GM18873 (cell line): ENCODE data around the gene CHCHD3.

Experiments
- ATAC-seq: cut with Tn5 transposase; IDR thresholded peaks from one replicate; pipeline ENCODE4 v1.9.1; 2021; ENCODE audit warnings: mild to moderate bottlenecking, moderate library complexity, moderate number of reproducible peaks; ENCODE audit not compliant: unreplicated experiment, low FRiP score

CHCHD3 gene

GRCh38 chr7:133050200-133050995 lies 31.5 kb downstream of the CHCHD3 start:
- no peak for ATAC-seq

GRCh38 chr7:133048589-133048988 lies 33.3 kb downstream of the CHCHD3 start:
- ATAC-seq, result no peak

DNA sequence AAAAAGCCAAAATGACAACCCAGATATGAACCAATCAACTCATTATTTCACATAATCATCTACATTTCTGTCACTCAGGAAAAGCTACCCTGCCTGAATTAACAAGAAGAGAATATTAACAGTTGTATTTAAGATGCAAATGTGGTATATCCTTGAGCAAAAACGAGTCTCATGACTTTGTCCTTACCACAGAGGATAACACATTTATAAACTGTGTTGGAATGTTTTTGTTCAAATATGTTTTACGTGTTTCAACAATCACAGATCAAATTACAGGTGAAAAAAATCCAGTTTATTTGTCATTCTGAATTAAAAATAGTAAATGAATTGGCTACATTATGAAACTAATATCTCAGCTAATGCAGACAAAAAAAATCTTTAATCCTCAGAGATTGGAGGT lies 34.6 kb downstream of the CHCHD3 start:
- ATAC-seq, result no peak

DNA sequence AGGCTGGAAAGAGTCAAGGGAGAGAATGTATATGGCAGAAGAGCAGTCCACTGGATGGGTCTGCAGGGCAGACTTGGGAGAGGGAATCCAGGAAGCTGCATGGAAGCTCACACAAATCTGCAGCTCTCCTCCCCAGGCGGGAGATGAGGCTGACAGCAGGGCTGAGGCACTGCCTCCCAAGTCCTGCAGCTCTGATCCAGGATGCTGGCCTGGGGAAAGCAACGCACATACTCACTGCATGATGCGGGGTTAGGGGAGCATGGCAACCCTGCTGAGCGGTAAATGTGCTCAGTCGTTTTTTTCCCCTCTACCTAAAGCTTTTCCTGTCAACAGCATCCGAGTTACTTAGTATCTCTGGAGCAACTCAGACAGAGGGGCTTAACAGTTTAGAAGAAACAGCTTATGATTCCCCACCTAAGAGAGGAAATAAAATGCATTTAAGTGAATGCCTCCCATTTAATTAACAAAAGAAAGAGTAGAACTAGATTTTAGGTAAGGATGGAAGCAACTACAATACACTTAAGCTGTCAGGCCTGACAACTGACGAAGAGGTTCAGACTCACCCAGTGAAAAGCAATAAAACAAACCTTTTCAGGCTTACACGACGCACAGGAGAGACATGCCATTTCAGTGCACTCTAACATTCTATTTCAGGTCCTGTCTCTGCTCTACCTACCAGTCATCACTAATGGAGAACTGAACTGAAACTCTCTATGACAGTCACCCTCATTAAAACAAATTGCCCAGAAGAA lies 37.0 kb downstream of the CHCHD3 start:
- no peak for ATAC-seq

GRCh38 chr7:133040674-133041073 lies 41.2 kb downstream of the CHCHD3 start:
- ATAC-seq, result no peak

DNA sequence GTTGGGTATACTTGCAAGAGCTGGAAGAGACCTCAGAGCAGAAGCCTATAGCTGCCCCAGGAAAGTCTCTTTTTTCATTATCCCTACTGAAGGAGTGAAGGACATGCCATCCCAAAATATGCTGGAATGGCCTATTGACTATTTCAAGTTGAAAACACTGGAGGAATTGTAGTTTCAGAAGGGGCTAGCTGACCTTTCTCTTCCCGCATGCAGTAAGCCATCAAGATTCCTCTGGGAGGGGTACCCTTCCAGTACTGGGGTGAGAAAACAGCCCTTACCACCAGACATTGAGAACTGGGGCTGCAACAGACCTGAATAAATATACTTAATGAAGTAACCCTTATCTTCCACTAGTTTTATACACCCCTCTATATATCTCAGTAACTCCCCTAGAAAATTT lies 41.7 kb downstream of the CHCHD3 start:
- no peak for ATAC-seq

GRCh38 chr7:133039614-133040013 lies 42.3 kb downstream of the CHCHD3 start:
- no peak for ATAC-seq

GRCh38 chr7:133036289-133036688 lies 45.6 kb downstream of the CHCHD3 start:
- ATAC-seq, result no peak

- ATAC-seq, result peak; percentile 85
Measured at GRCh38 chr7:133035240-133035639, 46.6 kb downstream of the CHCHD3 start.

- ATAC-seq, result no peak
Measured at GRCh38 chr7:133030346-133030745, 51.5 kb downstream of the CHCHD3 start.

DNA sequence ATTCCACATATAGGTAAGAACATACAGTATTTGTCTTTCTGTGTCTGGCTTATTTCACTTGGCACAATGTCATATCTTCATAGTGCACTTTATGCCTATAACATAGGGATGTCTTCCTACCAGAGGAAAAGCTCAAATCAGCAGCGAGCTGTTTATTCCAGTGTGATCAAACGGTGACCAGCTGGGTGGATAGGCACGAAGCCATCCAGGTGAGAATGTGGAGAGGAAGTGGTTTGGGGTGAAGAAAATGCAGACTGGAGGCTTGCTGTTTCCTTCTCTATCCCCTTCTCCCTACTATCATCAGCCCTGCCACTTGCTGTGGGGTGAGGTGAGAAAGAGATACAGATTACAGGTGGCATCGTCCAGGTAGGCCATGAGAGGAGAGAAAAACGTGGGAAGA lies 52.4 kb downstream of the CHCHD3 start:
- ATAC-seq, result no peak

GRCh38 chr7:133027397-133027796 lies 54.5 kb downstream of the CHCHD3 start:
- ATAC-seq, result no peak

- ATAC-seq, result no peak
Measured at GRCh38 chr7:133026210-133026859, 55.6 kb downstream of the CHCHD3 start.

GRCh38 chr7:133025056-133025455 lies 56.8 kb downstream of the CHCHD3 start:
- no peak for ATAC-seq

DNA sequence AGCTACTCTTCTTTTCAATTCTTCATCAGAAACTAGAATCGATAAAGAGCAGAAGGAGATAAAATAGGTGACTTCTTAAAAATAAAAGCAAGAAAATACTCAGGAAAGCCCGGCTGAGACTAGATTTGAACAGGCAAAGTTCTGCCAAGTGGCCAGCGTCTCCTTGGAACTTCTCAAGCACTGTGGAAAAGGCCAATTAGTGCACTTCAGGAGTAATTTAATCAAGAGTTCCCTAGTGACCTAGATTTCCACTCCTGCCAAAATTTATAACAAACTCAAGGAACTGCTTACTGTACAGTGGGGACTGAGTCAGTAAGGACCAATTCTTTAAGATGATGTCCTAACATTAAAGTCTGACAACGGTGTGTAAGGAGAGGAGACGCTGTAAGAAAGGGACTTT lies 57.3 kb downstream of the CHCHD3 start:
- ATAC-seq, result no peak

DNA sequence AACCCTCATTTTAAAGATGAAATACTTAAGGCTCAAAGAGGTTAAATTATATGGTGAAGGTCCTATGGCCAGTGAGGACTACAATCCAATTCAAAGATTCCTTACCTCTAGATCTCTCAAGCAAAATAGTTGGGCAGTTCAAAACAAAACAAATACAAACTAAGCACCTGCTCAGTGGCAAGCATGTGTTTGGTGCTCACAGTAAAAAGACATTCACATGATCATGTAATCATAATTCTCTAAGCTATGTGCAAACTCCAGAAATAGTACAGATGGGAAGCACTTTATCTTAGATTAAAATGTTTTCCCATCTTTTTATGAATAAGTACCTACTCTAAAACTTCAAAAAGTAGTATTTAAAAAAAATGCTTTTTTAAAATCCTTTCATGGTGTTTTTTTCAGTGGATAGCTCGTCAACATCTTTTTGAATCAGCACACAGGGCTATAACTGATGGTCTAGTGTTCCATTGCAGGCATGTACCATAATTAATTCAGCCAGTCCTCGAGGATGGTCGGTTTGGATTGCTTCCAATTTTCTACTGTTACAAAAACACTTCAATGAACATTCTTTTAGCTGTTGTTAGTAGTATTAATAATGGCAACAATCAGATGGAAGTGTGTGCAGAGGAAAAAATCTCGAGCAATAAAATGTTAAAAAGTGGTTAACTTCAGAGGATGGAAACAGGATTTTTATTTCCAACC lies 58.4 kb downstream of the CHCHD3 start:
- no peak for ATAC-seq

- no peak for ATAC-seq
Measured at GRCh38 chr7:133022661-133023060, 59.2 kb downstream of the CHCHD3 start.

DNA sequence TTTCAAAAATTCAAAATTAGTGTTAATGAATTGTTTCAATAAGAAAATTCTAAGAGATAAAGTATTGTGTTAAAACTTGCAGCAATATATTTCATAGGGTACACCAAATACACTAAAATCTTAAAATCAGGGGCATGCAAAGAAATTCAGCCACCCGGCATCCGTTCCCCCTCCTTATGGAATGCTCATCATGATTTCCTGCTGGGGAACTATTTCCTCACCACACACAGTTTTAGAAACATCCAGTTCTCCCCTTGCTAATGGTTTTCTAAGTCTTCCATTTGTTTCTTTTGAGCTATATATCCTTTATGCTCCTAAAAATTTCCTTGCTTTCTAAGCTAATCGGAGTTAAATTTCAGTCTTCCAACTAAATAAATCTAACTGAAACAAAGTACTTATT lies 60.7 kb downstream of the CHCHD3 start:
- no peak for ATAC-seq

- ATAC-seq, result no peak
Measured at GRCh38 chr7:133020496-133020895, 61.4 kb downstream of the CHCHD3 start.

DNA sequence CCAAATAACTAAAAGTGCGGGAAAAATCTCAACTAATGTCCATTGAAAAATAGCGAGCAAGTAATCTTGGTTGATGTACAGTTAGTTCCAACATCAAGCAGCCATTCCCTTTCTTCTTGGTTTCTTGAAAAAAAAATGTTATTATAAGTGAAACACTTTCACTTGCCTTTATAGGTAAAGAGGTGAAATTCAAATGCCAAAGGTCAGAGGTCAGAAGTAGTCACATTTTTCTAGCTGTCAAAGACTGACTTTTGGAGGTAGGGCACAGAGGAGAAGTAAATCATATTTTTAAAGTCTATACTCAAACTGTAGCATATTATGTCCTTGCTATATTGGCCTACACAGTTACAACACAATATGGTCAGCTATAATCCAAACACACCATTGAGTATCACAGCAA lies 62.3 kb downstream of the CHCHD3 start:
- ATAC-seq, result no peak

DNA sequence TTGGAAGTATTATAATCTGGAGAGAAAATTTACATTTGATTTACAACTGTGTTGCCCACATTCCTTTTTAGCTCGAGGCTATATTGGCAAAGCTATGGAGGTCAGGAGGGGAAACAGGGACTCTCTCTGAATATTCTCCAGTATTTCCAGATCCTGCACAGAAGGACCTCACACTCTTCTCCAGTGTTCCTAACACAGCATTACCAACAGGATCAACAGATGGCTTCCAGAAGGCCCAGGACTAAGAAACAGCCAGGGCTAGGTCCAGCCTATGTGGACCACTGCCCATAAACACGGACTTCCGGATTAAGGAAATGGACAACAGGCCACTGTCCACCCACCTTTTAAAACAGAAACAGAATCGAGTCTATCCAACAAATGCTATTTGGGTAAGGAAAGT lies 65.3 kb downstream of the CHCHD3 start:
- ATAC-seq, result no peak
